ENCODE data around the gene C2CD4D. TPM values are rescaled to one million over a fixed set of nuclear protein-coding genes. Genes with fewer than 3 reads are reported as not detected.
"Not testable (repeated sequence)": the region's sequence is repeated elsewhere in the genome, so short reads cannot be mapped to it uniquely, and the experiment has no call there.

The C2CD4D gene
- not detected in 2 replicates for total RNA-seq (2014; rRNA removed; shearing (Covaris generic))

DNA sequence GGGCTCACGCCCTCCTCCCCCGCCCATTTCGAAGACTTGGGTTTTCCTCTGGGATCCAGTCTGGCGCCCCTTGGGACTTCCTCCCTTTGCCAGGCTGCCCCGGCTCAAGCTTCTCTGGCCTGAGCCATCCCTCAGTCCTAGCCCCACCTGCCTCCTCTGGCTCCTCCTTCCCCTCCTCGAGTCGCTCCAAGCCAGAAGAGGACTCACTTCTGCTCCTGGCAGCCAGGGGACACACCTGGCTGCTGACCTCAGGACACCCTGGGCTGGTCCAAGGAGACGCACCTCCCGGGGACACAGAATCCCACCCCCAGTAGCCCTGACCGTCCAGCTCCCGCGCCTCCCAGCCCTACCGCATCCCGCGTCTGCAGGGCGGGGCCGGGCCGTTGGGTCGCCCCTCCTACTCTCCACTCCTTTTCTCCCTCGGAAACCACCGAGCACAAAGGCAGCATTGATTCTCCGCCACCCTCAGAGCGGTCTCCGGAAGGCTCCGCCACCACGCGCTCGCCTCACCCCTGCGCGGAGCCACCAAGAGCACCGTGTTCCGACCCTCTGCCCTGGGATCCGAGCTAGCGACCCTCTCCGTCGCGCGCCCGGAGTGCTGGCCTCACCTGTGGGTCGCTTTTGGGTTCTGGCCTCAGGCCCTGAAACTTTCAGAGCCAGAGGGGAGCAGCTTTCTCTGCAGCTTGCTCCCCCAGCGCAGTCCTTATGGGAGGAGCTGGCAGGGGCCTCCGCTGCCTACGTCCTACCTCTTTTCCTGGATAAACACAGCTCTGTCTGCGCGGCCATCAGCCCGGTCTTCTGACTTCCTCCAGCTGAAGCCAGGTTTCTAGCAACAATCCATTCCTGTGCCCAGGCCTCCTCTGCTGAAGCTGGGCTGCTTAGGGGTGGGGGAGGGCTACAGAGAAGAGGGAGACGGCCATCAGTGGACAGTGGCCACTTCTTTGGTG is at the start of gene C2CD4D:
TSS of gene C2CD4D (minus strand) at position 364 of the 947 bp plus-strand sequence. CDS start 831 bp downstream, outside the sequence.
- no peak for DNase-seq (ENCODE audit: low spot score)

DNA sequence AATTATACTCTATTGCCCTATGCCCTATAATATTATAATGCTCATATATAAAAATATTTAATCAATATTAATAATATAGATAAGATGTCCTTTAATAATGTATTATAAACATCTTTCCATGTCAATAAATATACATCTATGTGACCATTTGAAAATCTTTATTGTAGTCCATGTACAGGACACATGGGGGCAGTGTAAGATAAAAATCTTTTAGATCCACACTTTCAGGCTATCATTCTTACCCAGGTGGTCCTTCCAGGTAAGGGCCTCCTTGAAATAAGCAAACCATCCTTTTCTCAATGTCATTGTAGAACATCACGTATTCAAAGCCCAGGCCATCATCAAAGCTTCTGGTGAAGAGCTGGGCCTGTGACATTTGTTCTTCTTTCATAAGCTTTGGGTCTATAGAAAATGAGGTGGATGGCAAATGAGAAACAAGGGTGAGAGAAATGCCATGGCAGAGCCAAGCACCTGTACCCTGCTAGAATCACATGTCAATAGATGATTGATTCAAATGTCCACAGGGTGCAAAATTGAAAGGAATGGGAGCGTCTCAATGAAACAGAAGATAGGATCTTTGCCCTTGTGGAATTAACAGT is 49.5 kb upstream of the C2CD4D start:
- no peak for DNase-seq (ENCODE audit: low spot score)

GRCh38 chr1:151887028-151887427 is 47.4 kb upstream of the C2CD4D start:
- DNase-seq (ENCODE audit: low spot score): peak; percentile 27

- DNase-seq (ENCODE audit: low spot score): no peak
Measured at GRCh38 chr1:151885479-151885878, 45.9 kb upstream of the C2CD4D start.

- not testable (repeated sequence) for DNase-seq (ENCODE audit: low spot score)
Measured at GRCh38 chr1:151884879-151885278, 45.3 kb upstream of the C2CD4D start.

GRCh38 chr1:151884445-151884844 is 44.8 kb upstream of the C2CD4D start:
- DNase-seq (ENCODE audit: low spot score): not testable (repeated sequence)

- not testable (repeated sequence) for DNase-seq (ENCODE audit: low spot score)
Measured at GRCh38 chr1:151883898-151884297, 44.3 kb upstream of the C2CD4D start.

DNA sequence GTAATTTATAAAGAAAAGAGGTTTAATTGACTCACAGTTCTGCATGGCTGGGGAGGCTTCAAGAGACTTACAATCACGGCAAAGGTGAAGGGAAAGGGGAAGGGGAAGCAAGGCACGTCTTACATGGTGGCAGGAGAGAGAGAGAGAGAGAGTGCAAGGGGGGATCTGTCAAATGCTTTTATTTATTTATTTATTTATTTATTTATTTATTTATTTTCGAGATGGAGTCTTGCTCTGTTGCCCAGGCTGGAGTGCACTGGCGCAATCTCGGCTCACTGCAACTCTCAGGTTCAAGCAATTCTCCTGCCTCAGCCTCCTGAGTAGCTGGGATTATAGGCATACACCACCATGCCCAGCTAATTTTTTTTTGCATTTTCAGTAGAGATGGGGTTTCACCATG is 43.3 kb upstream of the C2CD4D start:
- not testable (repeated sequence) for DNase-seq (ENCODE audit: low spot score)

DNA sequence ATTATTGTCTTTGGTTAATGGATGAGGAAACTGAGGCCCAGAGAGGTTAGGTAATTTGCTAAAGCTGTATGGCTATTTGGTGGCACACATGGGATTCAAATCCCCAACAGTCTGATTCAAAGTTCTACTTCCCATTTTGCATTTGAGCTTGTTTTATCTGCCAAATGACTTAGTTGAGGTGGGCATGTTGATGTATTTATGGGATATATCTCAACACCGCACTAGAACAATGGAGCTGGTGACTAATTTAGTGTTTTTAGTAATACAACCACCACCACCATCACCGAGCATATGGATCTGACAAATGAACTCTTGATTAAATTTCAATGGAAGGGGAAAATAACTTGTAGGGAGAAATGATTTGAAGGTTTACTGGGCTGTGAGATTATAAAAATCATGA is 42.8 kb upstream of the C2CD4D start:
- no peak for DNase-seq (ENCODE audit: low spot score)

DNA sequence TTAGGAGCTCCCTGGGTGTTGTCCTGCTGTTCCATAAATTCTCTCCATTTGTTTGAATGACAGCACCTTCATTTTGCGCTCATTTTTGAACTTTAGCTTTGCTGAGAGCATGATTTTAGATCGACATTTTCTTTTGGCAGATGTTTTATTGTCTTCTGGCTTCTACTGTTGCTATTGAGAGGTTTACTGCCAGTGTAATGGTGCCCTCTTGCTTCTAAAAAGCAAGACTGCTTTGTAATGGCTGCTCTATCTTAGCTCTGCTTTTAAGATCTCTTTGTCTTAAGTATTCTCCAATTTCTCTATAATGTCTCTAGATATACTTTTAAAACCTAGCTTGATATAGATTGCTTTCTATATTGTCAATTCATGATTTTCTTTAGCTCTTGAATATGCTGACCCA is 41.9 kb upstream of the C2CD4D start:
- DNase-seq (ENCODE audit: low spot score): no peak

DNA sequence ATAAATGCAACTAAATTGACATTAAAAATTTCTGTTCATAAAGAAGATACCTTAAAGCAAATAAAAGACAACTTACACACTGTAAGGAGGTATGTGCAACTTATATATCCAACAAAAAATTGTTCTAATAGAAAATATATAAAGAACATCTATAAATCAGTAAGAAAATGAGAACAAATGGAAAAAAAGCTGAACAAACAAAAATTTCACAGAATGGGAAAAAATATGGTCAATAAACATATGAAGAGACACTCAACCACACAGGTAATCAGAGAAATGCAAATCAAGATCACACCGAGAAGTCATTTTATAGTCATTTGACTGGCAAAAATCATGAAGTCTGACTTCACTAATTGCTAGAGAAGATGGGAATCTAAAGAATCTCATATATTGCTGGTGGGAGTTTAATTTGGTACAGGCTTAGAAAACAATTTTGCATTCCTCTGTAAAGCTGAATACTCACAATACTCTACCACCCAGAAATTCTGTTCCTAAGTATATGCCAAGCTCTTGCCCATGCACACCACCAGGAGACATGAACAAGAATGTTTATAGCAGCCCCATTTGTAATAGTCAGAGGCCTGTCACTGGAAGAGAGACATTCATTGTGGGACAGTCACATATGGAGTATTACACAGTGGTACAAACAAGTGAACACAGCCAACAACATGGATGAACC is 35.9 kb upstream of the C2CD4D start:
- no peak for DNase-seq (ENCODE audit: low spot score)

GRCh38 chr1:151872776-151873175 is 33.2 kb upstream of the C2CD4D start:
- DNase-seq (ENCODE audit: low spot score): not testable (repeated sequence)

GRCh38 chr1:151871284-151872030 is 31.8 kb upstream of the C2CD4D start:
- no peak for DNase-seq (ENCODE audit: low spot score)

DNA sequence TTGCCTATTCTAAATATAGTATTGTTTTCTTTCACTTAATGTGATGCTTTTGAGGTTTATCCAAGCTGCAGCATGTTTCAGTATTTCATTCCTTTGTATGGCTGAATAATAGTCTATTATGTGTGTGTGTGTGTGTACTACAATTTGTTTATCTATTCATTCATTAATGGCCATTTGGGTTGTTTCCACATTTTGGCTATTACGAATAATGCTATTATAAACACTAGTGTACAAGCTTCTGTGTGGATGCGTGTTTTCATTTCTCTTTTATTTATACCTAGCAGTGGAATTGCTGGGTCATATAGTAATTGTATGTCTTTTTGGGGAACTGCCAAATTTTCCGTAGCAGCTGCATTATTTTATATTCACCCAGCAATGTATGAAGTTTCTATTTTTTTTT is 28.9 kb upstream of the C2CD4D start:
- DNase-seq (ENCODE audit: low spot score): no peak

- peak; percentile 35 for DNase-seq (ENCODE audit: low spot score)
Measured at GRCh38 chr1:151867765-151868411, 28.3 kb upstream of the C2CD4D start.

- DNase-seq (ENCODE audit: low spot score): no peak
Measured at GRCh38 chr1:151867321-151867720, 27.7 kb upstream of the C2CD4D start.

GRCh38 chr1:151864411-151864810 is 24.8 kb upstream of the C2CD4D start:
- no peak for DNase-seq (ENCODE audit: low spot score)

DNA sequence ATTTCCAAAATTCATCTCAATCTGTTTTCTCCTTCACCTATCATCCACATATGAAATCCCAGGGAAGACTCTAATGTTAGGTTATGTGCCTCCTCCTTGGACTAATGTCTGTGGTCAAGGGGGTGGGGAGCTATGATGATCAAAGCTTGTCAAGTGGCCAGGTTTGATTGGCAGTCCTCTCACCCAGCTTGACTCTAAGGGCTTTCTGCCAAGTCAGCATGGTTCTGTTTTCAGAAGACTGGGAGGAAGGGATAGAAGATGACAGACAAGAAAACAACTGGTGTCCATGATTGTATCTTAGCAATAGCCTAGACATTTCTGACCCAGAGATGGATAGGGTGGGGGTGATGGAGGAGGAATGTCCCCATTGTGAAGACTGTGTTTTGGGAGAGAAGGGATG is 23.0 kb upstream of the C2CD4D start:
- no peak for DNase-seq (ENCODE audit: low spot score)

GRCh38 chr1:151860504-151861187 is 21.0 kb upstream of the C2CD4D start:
- no peak for DNase-seq (ENCODE audit: low spot score)

- DNase-seq (ENCODE audit: low spot score): no peak
Measured at GRCh38 chr1:151859891-151860293, 20.3 kb upstream of the C2CD4D start.

Measured in H4 (cell line).